ENCODE measurements around the gene MBD3.

MBD3 gene

DNA sequence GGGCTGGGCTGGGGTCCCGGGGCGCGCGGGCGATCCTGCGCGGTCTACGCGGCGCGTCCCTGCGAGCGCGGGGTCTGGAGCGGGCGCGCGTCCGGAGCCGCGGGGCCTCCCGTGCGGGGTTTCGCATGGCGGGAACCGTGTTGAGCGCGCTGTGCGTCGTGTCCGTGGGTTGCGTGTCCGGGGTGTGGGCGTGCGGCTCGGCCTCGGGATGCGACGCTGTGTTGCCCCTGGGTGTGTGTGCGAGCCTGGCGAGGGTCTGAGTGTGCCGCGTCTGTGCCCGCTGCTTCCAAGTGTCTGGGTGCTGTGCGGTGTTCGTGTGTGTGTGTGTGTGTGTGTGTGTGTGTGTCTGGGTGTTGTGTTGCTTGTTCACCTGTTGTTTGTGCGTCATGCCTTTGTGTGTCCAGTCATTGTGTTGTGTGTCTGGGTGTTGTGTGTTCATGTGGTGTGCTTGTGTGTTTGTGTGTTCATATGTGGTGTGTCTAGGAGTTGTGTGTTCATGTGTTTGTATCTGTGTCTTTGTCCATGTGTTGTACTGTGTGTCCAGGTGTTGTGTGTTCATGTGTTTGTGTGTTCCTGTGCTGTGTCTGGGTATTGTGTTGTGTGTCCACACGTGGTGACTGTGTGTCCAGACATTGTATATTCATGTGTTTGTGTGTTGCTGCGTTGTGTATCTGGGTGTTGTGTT is 68.2 kb downstream of the MBD3 start:
- TF ChIP-seq POLR2A (IDR thresholded peaks at IDR 0.05; ENCODE audit: low read depth, low read length) = no peak
- no peak for FAIRE-seq

More for the DNA sequence above, 68.2 kb downstream of the MBD3 start:
- DNase-seq (ENCODE audit: insufficient read length, low spot score) = no peak

All from H54 (cell line).